Measurements from ENCODE around the gene NRXN3. TPM values are rescaled to one million over a fixed set of nuclear protein-coding genes. Genes with fewer than 3 reads are reported as not detected.

NRXN3 gene
- total and polyA plus RNA-seq, 2 experiments from 2014 or later = 1.0 to 1.8 TPM

GRCh38 chr14:79167957-79168356 is 997.8 kb downstream of the NRXN3 start:
- no peaks in the 10 kb centered on the region for H3K9me3 Mint-ChIP-seq
- ATAC-seq (no peak), DNase-seq (ENCODE audit: low spot score) (no peak)
- Histone ChIP-seq H3K4me3 (no peak overlapping the region), H3K4me2 (no peak overlapping the region), H2AFZ (no peak overlapping the region), H3F3A (replicated peaks; ENCODE audit: low read depth) (no peaks in the 10 kb centered on the region), H3K9me2 (ENCODE audit: insufficient read depth) (no peaks in the 10 kb centered on the region), H3K4me1 (ENCODE audit: insufficient read depth) (no peaks in the 10 kb centered on the region), H4K20me1 (replicated peaks; ENCODE audit: insufficient read depth) (no peaks in the 10 kb centered on the region), H3K27ac (ENCODE audit: low read depth) (no peak overlapping the region), H3K27me3 (ENCODE audit: insufficient read depth) (no peaks in the 10 kb centered on the region), H3K79me2 (replicated peaks; ENCODE audit: insufficient read depth) (no peaks in the 10 kb centered on the region), H3K36me3 (ENCODE audit: insufficient read depth) (no peaks in the 10 kb centered on the region; the same call in 1 of the 2 replicates)
- no peaks in the 10 kb centered on the region for H3K4me1 Mint-ChIP-seq
- no peak overlapping the region for H3K27ac Mint-ChIP-seq
- no peaks in the 10 kb centered on the region for H3K27me3 Mint-ChIP-seq (ENCODE audit: insufficient read depth, low read depth, poor library complexity)
- TF ChIP-seq NANOG (IDR thresholded peaks at IDR 0.05; ENCODE audit: borderline replicate concordance) (no peak), POLR2AphosphoS5 (IDR thresholded peaks at IDR 0.05; ENCODE audit: low read depth) (no peak), ZNF462 (CRISPR knock-in tag; IDR thresholded peaks at IDR 0.05) (no peak), REST (IDR thresholded peaks at IDR 0.05; ENCODE audit: unreplicated experiment) (no peak), STAT1 (IDR thresholded peaks at IDR 0.05; ENCODE audit: unreplicated experiment) (no peak)
- TF ChIP-seq, protein P1, sequence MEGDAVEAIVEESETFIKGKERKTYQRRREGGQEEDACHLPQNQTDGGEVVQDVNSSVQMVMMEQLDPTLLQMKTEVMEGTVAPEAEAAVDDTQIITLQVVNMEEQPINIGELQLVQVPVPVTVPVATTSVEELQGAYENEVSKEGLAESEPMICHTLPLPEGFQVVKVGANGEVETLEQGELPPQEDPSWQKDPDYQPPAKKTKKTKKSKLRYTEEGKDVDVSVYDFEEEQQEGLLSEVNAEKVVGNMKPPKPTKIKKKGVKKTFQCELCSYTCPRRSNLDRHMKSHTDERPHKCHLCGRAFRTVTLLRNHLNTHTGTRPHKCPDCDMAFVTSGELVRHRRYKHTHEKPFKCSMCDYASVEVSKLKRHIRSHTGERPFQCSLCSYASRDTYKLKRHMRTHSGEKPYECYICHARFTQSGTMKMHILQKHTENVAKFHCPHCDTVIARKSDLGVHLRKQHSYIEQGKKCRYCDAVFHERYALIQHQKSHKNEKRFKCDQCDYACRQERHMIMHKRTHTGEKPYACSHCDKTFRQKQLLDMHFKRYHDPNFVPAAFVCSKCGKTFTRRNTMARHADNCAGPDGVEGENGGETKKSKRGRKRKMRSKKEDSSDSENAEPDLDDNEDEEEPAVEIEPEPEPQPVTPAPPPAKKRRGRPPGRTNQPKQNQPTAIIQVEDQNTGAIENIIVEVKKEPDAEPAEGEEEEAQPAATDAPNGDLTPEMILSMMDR (conservative IDR thresholded peaks at IDR 0.05; ENCODE audit: low read depth in 2 of 2) = no peak
- H3K36me3 Mint-ChIP-seq (ENCODE audit: low read depth) = no peaks in the 10 kb centered on the region
- H3K4me3 Mint-ChIP-seq = no peak overlapping the region

All from GM23338 (cell line).